Left renal pelvis (tissue), 4 donors: ENCODE measurements around the gene KCNIP4. TPM values are rescaled to one million over a fixed set of nuclear protein-coding genes. Genes with fewer than 3 reads are reported as not detected.

Experiments
- DNase-seq, 4 donors: peaks; one replicate each; pipeline ENCODE4 v3.0.0-alpha.2; 2013; ENCODE audit warnings: low read depth in 4 of 4, low spot score in 3 of 4
- polyA plus RNA-seq, 4 donors: library from polyadenylated mRNA; unstranded; fragments of 120-200 nt; gene quantifications; one replicate each; pipeline ENCODE4 v1.2.1, GENCODE V29; 2013; ENCODE audit not compliant: insufficient read length in 4 of 4

Gene KCNIP4
- polyA plus RNA-seq, 4 donors = 12.1 to 21.9 (median 16.0) TPM

DNA sequence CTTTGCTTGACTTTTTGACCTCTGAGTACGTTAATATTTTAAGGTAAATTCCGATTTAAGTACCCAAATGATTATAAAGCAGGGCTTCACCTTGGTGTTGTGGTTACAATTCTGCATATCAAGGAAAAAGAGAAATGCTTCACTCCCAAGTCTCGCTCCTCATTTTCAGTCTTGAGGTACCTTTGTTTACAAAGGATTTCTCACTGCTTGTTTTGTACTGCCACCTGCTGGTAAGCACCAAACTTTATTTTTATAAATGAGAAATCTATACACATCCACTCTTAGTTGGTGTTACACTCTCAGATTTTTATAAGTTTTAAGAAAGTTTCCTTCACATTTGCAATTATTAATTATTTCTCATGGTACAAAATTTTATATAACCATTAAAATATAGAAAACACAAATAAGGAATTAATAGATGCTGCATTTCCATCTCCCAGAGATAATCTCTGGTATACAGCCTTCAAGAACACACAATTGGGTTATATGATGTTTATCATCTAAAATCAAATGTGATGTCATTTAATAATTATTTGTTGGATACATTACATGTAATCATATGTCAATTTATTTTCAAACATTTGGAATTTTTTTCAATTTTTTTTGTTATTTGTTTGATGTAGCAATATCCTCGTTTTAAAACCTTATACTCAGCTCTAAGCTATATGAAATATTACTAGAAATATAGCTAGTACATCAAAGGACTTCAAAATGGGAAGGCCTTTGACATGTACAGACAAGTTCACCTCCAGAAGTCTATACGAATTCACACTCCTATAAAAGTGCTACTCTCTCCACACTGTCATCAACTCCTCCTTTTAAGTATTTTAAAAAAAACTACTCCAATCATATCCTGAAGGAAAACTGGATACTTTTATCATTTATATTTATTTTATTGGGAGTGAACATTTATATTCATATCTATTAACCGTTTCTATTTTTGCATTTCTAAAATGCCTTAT lies 179.9 kb downstream of the KCNIP4 start:
- peak in 1 of 4 donors; percentile 33 for DNase-seq

DNA sequence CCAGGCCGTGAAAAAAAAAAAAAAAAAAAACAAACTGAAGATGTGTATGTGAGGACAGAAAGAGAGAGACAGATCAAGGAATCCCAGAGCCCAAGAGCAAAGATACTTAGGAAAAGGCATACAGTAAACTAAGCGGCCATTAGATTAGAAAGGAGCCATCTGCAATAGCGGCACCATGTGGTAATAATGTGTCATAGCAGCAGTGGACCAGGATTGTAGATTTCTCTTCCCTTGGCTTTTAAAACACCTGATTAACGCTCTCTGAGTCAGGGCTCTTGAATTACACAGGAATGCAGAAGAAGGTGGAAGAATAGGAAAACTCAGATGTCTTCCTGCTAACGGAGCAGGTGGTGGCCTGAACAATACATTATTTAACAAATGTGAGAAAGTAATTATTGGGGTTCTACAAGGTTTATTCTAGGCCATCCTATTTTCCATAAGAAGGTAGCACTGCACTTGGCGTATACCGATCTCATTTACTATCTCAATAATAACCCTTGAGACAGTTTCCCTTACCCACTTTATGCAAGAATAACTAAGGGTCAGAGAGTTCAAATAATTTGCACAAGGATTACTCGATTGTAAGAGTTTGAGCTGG lies 182.7 kb downstream of the KCNIP4 start:
- DNase-seq = peak in 2 of 4 donors; percentile 30 to 45

DNA sequence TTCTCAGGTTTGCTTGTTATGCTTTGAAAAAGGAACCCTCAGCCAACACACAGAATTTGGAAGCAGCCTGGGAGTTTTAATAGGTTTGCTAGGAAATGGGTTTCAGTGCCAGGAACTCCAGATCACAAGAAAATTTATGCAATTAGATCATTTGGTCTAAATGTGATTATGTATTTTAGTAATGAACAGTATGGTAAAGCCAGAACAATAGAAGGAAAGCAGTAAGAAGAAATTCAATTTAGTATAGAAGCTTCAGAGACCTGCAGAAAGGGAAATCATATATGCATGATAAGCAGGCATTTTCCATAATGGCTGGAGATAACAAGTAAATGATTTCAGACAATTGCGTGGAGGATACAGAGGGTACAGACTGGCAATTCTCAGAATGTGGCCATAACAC lies 184.7 kb downstream of the KCNIP4 start:
- no peak for DNase-seq

DNA sequence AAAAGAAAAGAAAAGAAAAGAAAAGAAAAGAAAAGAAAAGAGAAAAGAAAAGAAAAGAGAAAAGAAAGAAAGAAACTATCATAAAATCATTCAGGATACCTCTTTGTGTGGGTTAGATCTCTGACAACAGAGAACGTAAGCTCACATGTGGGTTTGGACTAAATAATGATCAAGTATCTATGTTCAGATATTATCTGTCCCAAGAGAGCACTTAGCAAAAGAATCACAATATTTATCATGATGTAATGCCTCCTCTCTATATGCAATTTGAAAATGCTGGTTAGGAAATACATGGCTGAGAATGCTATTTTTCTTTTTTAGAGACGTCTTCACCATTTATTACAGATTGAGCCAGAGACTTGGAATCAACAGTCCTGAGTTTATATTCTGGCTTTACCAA lies 191.3 kb downstream of the KCNIP4 start:
- DNase-seq = no peak

DNA sequence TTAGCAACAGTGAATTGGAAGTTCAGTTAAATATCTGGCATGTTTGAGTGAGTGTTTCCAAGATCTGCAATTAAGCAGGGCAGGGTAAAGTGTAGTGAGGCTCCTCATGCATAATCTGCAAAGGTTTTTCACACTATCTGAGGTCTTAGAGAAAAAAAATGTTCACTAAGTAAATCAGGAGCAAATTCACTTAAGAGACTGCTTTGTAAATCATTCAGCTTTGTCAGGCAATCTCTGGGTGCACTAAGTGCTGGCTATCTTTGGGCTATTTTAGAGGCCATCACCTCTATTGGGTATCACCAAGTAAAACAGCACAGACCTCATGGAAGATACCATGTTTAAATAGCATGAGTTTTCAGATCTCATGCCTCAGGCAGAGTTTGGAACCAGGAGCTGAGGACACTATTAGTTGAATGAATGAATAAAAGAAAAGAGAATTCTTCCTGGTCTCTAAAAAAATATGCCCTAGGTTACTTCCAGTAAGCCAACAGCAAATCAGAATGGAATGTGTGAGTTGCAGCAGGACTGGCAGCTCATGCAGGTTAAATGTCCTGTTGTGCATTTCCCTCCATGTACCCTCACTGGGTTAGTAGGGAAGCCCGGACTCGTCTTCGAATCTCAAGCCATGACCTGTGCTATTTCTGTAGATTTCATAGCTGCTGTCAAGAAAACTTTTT lies 195.3 kb downstream of the KCNIP4 start:
- DNase-seq = no peak

DNA sequence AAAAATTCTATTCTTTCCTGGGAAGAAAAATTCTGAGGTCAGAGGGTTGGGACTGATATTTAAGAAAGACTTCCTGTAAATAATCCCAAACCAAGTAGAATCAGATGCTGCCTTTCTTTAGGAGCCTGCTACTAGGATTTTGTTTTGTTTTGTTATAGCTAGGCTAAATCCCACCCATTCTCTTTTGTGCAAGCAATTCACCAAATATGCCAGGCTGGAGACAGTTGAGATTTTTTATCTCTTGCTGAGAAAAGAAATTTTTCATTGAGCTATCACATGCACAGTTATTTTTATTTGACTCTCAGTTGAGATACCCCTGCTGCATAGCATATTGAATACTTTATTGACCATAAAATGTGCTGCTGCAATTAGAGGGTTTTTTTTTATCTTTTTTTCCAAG lies 196.0 kb downstream of the KCNIP4 start:
- DNase-seq = no peak

DNA sequence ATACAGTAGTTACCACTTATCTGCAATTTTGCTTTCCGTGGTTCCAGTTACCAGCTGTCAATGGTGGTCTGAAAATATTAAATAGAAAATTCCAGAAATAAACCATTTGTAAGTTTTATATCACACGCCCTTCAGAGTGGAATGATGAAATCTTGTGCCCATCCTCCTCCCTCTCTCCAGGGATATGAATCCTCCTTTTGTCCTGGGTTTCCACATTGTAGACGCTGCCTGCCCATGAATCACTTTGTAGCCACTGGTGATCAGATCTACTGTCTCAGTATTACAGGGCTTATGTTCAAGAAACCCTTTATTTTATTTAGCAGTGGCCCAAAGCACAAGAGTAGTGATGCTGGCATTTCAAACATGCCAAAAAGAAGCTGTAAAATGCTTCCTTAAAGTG lies 198.6 kb downstream of the KCNIP4 start:
- DNase-seq = no peak

DNA sequence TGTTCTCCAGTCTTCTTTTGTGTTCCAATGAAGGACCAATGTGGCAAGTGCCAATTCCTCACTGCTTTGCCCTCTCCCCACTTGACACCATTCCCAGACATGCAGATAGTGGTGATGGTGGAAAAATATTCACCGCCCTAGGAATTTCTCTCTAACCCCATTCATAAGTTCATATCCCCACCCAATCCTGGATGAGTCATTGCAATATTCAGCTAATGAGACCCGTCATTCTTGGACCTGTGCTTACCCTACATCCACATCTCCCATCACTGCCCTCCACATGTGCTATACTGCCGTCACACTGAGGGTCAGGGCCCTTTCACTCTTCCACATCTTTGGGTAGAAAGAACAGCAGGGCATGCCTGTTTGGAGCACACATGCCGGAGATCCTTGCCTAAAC lies 199.2 kb downstream of the KCNIP4 start:
- DNase-seq = no peak

DNA sequence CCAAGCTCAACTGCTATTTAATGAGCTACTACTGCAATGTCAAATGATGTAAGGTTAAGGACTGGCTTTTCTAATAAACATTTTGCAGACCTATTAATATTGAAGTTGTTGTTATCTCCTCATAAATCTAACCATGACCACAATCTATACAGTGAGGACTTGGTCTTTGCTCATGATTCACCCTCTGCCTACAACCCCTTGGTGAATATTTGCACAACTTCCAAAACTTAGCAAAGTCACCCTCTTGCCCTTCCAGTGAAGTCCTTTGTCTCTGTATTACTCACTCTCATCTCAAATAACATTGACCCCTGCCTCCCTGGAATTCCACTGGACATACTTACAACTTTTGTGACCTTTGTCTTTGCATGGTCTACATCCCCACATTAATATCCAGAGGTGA lies 204.5 kb downstream of the KCNIP4 start:
- no peak for DNase-seq

DNA sequence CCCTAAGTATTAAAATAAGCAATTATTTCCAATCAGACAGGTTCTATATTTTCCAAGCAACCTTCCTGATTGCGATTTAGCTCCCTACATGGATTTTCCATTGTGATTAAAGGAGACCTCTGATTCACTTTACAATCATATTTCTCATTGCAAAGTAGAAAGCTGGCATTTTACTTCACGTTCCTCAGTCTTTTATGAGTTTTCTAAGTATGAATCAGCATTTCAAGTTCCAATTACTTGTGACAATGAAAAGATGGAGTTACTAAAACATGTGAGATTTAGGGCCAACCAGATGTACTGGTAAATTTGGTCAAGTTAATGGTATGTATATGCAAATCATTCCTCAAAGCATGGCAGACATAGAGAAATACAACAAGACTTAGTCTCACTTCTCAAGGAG lies 206.2 kb downstream of the KCNIP4 start:
- no peak for DNase-seq

DNA sequence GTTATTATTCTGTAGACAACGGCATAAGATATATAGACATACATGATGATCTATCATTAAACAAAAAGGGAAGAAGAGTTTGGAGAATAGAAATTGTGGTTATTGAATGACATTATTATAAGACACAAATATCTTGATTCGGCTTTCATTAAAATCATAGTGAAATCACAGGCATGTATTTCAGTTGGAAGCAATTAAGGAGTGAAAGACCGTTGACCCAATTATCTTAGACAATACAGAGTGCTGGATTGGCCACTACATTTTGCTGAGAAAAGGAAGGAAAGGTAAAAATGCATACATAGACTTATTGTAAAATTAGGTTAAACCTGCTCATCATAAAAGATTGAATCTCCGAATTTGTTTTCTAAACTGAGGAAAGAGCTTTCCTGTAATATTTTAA lies 209.8 kb downstream of the KCNIP4 start:
- DNase-seq = no peak

DNA sequence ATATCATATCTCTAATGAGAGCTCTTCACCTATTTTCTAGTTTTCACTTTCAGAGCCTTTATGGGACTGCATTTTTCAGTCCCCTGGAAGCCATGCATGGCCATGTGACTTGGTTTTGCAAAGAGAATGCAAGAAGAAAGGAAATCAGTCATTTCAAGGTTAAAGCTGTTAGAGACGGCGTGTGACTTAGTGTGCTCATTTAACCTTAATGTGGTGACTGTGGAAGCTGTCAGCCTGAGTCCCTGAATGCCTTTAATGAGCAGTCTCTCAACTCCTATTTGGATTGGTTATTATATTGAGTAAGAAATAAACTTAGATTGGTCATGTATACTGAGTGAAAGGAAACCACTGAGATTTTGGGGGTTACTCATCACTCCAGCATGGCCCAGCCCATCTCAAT lies 212.7 kb downstream of the KCNIP4 start:
- DNase-seq = no peak

DNA sequence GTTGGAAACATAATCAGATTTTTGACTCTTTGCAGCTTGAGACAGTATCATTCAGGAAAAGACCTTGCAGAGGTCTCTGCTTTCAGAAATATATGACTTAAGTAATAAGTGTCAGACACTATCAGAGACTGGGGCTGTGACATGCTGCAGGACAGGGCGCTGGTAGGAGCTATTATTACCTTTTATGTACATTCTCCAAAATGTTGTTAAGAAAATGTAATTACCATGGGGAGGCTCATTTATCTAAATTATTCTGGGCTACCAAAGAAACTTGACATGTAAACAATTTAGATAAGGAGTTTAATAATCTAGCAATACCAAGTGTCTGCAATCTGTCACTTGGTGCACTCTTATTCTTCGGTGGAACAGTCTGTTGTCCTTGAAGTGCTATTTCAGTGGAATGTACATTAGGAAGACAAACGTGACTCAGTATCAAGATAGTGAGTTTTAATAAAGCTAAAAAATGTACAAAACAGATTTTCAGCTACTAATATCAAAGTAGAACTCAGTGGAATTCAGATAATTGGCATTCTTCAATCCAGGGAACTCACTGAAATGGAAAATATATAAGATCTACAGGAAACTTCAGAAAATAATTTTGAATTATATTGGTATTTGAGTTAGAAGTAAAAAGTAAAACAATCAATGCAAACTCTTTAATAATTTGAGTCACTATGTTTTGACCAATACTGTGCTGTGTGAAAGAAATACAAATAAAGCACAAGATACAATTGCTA lies 214.5 kb downstream of the KCNIP4 start:
- no peak for DNase-seq

DNA sequence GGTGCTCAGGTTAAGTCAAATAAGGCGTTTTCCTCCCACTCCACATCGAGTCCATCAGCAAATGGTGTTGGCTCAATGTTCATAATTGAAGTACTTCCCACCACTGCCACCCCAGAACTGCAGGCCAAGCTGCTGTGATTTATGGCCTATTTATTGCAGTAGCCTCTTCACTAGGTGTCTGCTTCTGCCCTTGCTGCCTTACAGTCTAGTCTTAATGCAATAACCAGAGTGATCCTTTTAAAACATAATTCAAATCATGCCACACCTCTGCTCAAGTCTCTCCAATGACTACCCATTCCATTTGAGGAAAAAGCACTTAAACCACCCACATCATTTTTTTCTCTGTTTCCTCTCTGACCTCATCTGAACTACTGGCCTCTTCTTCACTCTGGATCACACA lies 220.3 kb downstream of the KCNIP4 start:
- no peak for DNase-seq

DNA sequence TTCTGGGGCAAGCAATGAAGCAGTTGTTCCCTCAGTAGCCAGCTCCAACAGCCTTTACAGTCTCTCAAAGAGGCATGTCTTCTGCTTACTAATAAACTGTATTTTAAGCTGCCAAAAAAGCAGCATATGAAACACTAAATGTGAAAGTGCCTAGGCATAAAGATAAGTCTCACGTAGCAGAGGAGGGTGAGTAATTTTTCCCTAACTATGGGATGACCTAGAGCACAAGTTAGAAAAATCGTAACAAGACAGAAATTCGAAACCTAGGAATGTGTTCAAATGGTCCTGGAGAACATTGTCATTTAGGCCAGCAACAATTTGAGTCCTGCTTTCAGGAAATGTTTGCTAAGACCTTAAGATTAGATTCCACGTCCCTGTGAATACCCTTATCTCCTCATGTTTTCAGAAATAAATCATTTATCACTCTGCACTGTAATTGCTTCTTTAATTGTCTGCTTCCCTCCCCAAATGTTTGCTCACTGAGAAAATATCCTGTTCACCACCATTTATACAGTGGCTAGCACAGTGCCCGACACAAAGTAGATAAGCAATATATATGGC lies 222.2 kb downstream of the KCNIP4 start:
- no peak for DNase-seq

DNA sequence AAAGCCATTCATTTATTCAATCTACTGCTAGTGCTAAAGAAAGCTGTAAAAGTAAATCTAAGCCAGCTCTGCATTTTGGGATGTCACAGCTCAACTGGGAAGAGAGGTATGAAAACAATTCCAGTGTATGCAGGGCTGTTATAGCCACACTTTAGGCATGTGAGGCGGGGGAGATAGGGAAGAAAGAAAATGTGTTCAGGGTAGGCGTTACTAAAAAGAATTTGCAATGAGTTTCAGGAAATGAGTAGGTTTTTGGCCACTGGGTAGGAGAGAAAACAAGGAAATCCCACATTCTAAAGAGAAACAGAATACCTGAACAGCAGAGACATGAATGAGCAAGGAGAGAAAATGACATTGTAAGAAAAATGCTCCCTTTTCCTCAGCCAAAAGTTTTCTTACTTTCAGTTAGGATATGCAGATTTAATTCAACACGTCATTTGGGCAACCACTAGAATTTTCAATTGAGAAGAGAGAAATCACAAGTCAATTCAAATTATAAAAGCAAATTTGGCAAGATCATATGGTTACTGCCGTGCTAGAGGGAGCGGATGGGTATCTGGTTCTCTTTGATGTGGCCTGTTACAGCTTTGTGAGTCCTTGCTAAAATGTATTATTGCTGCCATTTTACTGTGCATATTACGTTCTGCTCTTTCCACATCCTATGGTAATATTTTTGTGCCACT lies 226.3 kb downstream of the KCNIP4 start:
- DNase-seq = no peak

DNA sequence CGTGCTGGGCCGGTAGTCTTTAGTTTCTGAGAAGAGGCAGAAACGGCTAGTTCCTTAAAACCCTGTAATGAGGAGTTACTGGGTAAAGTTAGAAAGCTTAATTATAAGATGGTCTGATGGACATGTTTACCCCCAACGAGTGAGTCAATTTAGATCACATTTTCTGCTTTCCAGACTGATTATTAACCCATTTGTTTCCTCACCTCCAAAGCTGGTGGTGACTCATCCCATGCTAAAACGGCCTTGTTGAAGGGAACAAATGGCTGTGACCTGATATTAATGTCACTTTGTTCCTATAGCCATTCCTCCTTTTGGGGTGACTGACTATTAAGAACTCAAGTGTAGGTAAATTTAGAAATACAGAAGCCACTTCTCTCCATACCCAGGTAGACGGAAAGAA lies 232.0 kb downstream of the KCNIP4 start:
- no peak for DNase-seq

DNA sequence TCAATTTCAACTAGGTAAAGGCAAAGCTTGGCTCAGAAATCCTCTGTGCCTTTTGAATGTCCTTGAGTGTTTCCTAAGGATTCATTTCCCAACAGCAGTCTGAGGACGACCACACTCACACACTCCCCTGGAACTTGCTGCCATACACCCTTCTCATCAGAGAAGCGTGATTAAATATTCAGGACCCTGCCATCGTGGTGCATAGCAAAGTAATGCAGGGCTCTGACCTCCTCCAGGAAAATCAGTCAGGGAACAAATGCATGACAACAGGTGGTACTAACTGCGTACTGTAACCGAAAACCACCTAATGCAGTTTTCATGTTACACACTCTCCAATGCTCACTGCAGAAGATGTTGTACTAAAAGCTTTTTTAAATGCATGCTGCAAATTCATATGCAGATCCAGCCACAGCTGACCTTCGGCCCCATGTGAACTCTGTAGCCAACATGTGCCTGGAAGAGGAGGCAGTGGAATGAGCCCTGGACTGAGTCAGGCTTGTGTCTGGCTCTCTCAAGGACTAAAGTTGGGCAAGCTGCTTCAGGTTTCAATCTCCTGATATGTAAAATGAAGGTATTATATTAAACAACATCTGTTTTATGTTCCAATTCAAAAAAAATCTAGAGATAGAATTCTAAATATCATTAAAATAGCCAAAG lies 238.3 kb downstream of the KCNIP4 start:
- no peak for DNase-seq

DNA sequence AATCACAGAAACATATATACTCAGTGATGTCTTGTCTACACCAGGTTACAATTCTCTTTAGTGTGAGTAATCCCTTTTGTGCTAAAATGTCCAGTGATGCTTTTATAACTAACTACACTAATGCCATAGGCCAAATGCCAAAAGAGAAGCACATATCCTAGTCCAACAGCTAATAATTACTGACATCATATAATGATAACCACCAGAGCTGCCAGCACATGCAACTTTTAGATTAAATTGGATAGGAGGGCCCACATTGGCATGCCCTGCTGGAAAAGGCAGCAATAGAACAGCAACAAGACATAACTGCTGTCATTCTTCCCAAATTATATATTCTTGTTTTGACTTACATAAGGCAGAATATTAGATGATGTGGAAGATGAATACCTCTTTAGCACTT lies 238.8 kb downstream of the KCNIP4 start:
- DNase-seq = no peak

DNA sequence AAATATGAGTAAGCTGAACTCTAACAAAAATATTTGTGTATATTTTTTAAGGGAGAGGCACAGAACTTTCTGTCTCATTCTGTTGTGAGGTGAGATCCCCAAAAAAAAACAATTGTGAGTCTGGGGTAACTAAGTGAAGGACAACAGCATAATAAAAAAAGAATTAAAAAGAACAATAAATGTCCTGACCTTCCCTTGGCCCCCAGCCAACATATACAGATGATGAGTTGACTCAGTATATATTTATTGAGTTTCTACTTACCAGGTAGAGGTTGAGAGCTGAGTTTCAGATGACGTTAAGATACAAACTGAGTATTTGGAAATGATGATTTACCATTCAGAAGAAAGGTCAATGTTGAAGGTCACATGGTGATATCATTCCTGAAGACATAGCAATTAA lies 239.5 kb downstream of the KCNIP4 start:
- DNase-seq = no peak
